ENCODE results near the gene NR3C2. TPM values are rescaled to one million over a fixed set of nuclear protein-coding genes. Genes with fewer than 3 reads are reported as not detected.

Gene NR3C2
- total RNA-seq, 1 donor from 2014 or later: 2.5 TPM

- Mint-ChIP-seq H3K36me3 (ENCODE audit: low read depth, unreplicated experiment) (peaks cover 29% of the 10 kb centered on the region), H3K27me3 (ENCODE audit: low read depth, unreplicated experiment) (no peaks in the 10 kb centered on the region), H3K4me1 (ENCODE audit: low read depth, unreplicated experiment) (peaks cover 17% of the 10 kb centered on the region), H3K27ac (ENCODE audit: unreplicated experiment) (no peak overlapping the region), H3K9me3 (ENCODE audit: unreplicated experiment) (no peaks in the 10 kb centered on the region), H3K4me3 (ENCODE audit: unreplicated experiment) (no peak overlapping the region)
- no peaks in the 10 kb centered on the region for H3K27me3 ChIP-seq (ENCODE audit: insufficient read depth, low read length)
- H2AFZ ChIP-seq (ENCODE audit: low read depth, low read length): no peak overlapping the region
- no peaks in the 10 kb centered on the region for H3K79me2 ChIP-seq (ENCODE audit: insufficient read depth, low read length)
- no peak overlapping the region for H3K4me2 ChIP-seq (ENCODE audit: low read length)
- DNase-seq (ENCODE audit: low read depth): no peak
- no peak overlapping the region for H3K27ac ChIP-seq (ENCODE audit: low read depth, low read length)
- TF ChIP-seq EZH2 (IDR thresholded peaks at IDR 0.05; ENCODE audit: insufficient read depth, low read length): no peak
- TF ChIP-seq, protein P1, sequence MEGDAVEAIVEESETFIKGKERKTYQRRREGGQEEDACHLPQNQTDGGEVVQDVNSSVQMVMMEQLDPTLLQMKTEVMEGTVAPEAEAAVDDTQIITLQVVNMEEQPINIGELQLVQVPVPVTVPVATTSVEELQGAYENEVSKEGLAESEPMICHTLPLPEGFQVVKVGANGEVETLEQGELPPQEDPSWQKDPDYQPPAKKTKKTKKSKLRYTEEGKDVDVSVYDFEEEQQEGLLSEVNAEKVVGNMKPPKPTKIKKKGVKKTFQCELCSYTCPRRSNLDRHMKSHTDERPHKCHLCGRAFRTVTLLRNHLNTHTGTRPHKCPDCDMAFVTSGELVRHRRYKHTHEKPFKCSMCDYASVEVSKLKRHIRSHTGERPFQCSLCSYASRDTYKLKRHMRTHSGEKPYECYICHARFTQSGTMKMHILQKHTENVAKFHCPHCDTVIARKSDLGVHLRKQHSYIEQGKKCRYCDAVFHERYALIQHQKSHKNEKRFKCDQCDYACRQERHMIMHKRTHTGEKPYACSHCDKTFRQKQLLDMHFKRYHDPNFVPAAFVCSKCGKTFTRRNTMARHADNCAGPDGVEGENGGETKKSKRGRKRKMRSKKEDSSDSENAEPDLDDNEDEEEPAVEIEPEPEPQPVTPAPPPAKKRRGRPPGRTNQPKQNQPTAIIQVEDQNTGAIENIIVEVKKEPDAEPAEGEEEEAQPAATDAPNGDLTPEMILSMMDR (IDR thresholded peaks at IDR 0.05; ENCODE audit: insufficient read depth, low read depth, low read length): no peak
- no peaks in the 10 kb centered on the region for H3K36me3 ChIP-seq (ENCODE audit: insufficient read depth, low read length)
- FAIRE-seq: no peak
- no peaks in the 10 kb centered on the region for H3K9me3 ChIP-seq (ENCODE audit: insufficient read depth, low read depth, low read length)
- H3K4me3 ChIP-seq (ENCODE audit: insufficient read depth, low read depth, low read length): no peak overlapping the region
- no peak overlapping the region for H3K9ac ChIP-seq (ENCODE audit: low read length)
- H4K20me1 ChIP-seq (ENCODE audit: insufficient read depth, low read length): peaks cover 45% of the 10 kb centered on the region
- H3K4me1 ChIP-seq (ENCODE audit: insufficient read depth, low read length): no peaks in the 10 kb centered on the region
These were observed 372.9 kb downstream of the NR3C2 start for GRCh38 chr4:148069086-148069894.

DNA sequence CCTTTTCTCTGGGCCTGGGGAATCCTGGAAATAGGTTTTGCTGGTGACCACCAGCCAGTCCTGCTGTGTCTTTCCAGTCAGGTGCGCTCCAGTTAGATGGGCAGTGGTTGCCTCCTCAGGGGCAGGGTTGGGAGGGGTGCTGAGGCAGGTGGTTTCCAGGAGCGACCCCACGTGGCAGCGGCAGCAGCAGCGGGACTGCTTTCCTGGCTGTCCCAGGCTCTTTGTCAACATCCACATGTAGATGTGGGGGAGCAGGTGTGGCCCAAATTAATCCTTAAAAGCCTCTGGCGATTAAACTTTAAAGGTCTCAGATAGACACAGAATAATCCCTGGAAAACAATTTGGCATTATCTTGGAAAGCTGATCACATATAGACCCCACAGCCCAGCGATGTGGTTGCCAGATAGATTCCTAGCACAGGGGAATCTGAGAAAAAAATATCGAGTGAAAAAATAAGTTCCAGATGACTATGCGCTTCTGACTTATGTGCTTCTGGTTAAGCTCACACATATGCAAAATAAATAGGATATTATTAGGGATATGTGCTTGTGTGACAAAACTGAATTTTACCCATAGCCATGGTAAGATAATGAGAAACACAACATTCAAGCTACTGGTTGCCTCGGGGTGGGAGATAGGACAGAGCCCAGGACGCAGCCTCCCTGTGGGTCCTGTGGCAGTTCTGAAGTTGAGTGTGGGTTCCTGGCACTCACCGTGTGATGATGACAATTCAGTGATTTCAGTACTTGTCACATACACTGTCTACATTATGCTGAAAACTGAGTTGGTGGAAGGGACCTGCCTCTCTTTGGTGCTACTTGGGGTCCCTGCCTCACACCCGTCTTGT, 373.9 kb downstream of the NR3C2 start:
- DNase-seq (ENCODE audit: low read depth) (no peak), FAIRE-seq (no peak)
- Histone ChIP-seq H3K4me1 (ENCODE audit: insufficient read depth, low read length) (no peaks in the 10 kb centered on the region), H3K9me3 (ENCODE audit: insufficient read depth, low read depth, low read length) (no peaks in the 10 kb centered on the region), H3K27ac (ENCODE audit: low read depth, low read length) (no peak overlapping the region), H4K20me1 (ENCODE audit: insufficient read depth, low read length) (peaks cover 45% of the 10 kb centered on the region), H2AFZ (ENCODE audit: low read depth, low read length) (no peak overlapping the region), H3K4me3 (ENCODE audit: insufficient read depth, low read depth, low read length) (no peak overlapping the region), H3K9ac (ENCODE audit: low read length) (no peak overlapping the region), H3K36me3 (ENCODE audit: insufficient read depth, low read length) (no peaks in the 10 kb centered on the region), H3K4me2 (ENCODE audit: low read length) (no peak overlapping the region), H3K27me3 (ENCODE audit: insufficient read depth, low read length) (no peaks in the 10 kb centered on the region), H3K79me2 (ENCODE audit: insufficient read depth, low read length) (no peaks in the 10 kb centered on the region)
- peaks cover 20% of the 10 kb centered on the region for H3K36me3 Mint-ChIP-seq (ENCODE audit: low read depth, unreplicated experiment)
- H3K27ac Mint-ChIP-seq (ENCODE audit: unreplicated experiment): no peak overlapping the region
- no peaks in the 10 kb centered on the region for H3K27me3 Mint-ChIP-seq (ENCODE audit: low read depth, unreplicated experiment)
- peaks cover 17% of the 10 kb centered on the region for H3K4me1 Mint-ChIP-seq (ENCODE audit: low read depth, unreplicated experiment)
- no peak overlapping the region for H3K4me3 Mint-ChIP-seq (ENCODE audit: unreplicated experiment)
- TF ChIP-seq, protein P1 (IDR thresholded peaks at IDR 0.05; ENCODE audit: insufficient read depth, low read depth, low read length): no peak
- no peak for TF ChIP-seq EZH2 (IDR thresholded peaks at IDR 0.05; ENCODE audit: insufficient read depth, low read length)
- no peaks in the 10 kb centered on the region for H3K9me3 Mint-ChIP-seq (ENCODE audit: unreplicated experiment)
